ENCODE results near the gene GALNT9. TPM values are rescaled to one million over a fixed set of nuclear protein-coding genes. Genes with fewer than 3 reads are reported as not detected.

The GALNT9 gene
- total RNA-seq, 6 donors from 2014 or later, result 0.26 TPM; not detected in 5

DNA sequence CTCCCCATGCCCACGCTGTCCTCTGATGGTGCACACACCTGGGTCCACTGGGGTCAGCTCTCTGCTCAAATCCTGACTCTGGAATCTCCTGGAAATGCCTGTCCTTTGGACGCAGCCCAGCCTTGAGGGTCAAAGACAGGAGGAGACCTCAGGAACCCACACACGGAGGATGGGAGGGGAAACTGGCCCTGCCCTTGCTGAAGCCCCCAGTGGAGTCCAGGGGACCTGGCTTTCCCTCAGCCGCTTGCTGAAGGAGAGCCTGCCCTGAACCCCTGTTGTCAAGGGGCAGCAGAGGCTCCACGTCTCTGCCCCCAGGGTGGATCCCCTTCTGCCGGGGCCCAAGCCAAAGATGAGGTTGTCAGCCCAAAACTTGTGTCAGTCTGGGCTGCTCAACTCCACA, 16.9 kb downstream of the GALNT9 start:
- 76 to 83% methylated on average over 5 to 6 of the region's 6 CpGs for WGBS, 2 donors
- H3K36me3 ChIP-seq, result no peaks in the 10 kb centered on the region
- DNase-seq, result peak in 1 of 2 donors; percentile 8
- no peak overlapping the region for H3K4me3 ChIP-seq
- ATAC-seq (ENCODE audit: low FRiP score in 2 of 2), result no peak
- no peak for TF ChIP-seq POLR2A (IDR thresholded peaks at IDR 0.05)
- no peak for TF ChIP-seq POLR2AphosphoS5 (IDR thresholded peaks at IDR 0.05)
- H3K9me3 ChIP-seq, result peaks cover 5 to 27% (median 18%) of the 10 kb centered on the region in 4 donors
- H3K4me1 ChIP-seq, result no peaks in the 10 kb centered on the region
- no peak overlapping the region for H3K27ac ChIP-seq
- no peaks in the 10 kb centered on the region for H3K27me3 ChIP-seq

- Histone ChIP-seq H3K9me3 (peaks cover 5 to 27% (median 18%) of the 10 kb centered on the region in 4 donors), H3K4me3 (no peak overlapping the region), H3K36me3 (no peaks in the 10 kb centered on the region), H3K4me1 (no peaks in the 10 kb centered on the region), H3K27ac (no peak overlapping the region), H3K27me3 (no peaks in the 10 kb centered on the region)
- ATAC-seq (ENCODE audit: low FRiP score in 2 of 2), result no peak
- no peak for TF ChIP-seq POLR2AphosphoS5 (IDR thresholded peaks at IDR 0.05)
- TF ChIP-seq CTCF (IDR thresholded peaks at IDR 0.05), result no peak
- no peak for TF ChIP-seq POLR2A (IDR thresholded peaks at IDR 0.05)
- TF ChIP-seq EP300 (IDR thresholded peaks at IDR 0.05), result no peak
- DNase-seq, result no peak
- WGBS, 2 donors, result 80 to 83% methylated on average over 17 of the region's 17 CpGs
These were observed 18.0 kb downstream of the GALNT9 start for GRCh38 chr12:132311201-132311915.

DNA sequence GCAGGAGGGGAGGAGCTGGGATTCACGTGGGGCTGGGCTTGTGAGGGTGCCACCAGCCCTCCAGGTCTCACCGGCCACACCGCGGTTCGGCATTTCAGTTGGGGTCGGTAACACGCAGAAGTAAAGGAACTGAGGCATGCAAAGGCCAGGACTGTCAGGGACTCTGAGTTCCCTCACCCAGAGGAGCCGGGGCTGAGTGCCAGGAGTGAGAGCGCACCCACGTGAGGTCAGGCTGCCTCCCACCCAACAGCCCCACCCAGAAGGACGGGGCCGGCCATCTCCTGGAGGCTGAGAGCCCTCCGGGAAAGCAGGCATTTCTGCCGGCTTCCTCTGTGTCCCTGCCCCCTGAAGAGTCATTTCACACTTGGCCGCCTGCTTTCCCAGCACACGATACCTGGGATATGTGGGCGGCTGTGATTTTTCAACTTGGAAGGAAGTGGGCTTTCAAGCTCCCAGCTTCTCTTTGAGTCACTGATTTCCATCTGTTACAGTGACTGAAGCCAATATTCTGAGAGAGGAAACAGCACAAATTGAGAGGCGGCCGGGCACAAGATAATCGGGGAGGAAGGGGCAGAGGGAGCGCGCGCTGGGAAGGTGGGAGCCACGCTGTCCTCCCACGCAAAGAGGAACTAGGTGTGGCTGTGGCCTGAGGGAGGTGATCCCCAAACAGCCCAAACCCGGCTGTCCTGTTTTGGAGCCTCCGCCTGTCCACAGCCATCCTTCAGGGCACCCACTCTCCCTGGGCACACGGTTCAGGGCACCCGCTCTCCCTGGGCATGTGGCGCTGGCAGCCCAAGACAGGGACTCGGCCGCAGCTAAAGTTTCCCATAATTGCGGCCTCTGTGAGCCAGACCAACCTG, 19.0 kb downstream of the GALNT9 start:
- ATAC-seq (ENCODE audit: low FRiP score in 2 of 2) (no peak), DNase-seq (peak in 1 of 2 donors; percentile 53)
- Histone ChIP-seq H3K27me3 (no peaks in the 10 kb centered on the region), H3K9me3 (peaks cover 5 to 27% (median 18%) of the 10 kb centered on the region in 4 donors), H3K4me1 (no peaks in the 10 kb centered on the region), H3K27ac (no peak overlapping the region), H3K36me3 (no peaks in the 10 kb centered on the region), H3K4me3 (no peak overlapping the region)
- 67 to 68% methylated on average over 29 to 33 of the region's 33 CpGs for WGBS, 2 donors
- no peak for TF ChIP-seq POLR2A (IDR thresholded peaks at IDR 0.05)
- no peak for TF ChIP-seq EP300 (IDR thresholded peaks at IDR 0.05)
- no peak for TF ChIP-seq CTCF (IDR thresholded peaks at IDR 0.05)
- no peak for TF ChIP-seq POLR2AphosphoS5 (IDR thresholded peaks at IDR 0.05)

DNA sequence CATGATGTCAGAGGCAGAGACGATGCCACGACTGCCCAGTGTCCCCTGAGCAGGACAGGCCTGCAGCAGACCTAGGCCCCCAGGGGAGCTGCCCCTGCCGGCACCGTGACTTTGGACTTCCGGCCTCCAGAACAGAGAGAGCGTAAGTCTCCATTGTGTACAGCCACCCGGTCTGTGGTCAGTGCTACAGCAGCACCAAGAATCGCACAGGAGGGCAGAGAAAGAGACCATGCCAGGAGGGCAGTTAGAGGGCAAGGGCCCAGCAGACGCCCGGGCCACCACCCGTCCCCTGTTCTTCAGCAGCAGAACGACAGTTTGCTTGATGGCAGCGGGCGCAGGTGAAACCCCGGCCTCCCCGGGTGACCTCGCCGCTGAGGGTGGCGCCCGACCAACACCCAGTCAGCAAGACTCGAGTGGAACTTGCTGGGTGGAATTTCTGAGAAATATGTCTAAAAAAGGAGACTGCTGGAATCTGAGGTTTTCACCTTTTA, 19.7 kb downstream of the GALNT9 start:
- ATAC-seq (ENCODE audit: low FRiP score in 2 of 2) (no peak), DNase-seq (peak in 1 of 2 donors; percentile 78)
- Histone ChIP-seq H3K36me3 (no peaks in the 10 kb centered on the region), H3K27me3 (no peaks in the 10 kb centered on the region), H3K9me3 (peaks cover 5 to 27% (median 18%) of the 10 kb centered on the region in 4 donors), H3K4me3 (no peak overlapping the region), H3K27ac (no peak overlapping the region), H3K4me1 (no peaks in the 10 kb centered on the region)
- 85 to 90% methylated on average over 15 to 21 of the region's 21 CpGs for WGBS, 2 donors
- no peak for TF ChIP-seq POLR2A (IDR thresholded peaks at IDR 0.05)
- TF ChIP-seq EP300 (IDR thresholded peaks at IDR 0.05), result no peak
- TF ChIP-seq POLR2AphosphoS5 (IDR thresholded peaks at IDR 0.05), result no peak
- no peak for TF ChIP-seq CTCF (IDR thresholded peaks at IDR 0.05)
